ENCODE measurements around the gene ANKRD13A. TPM values are rescaled to one million over a fixed set of nuclear protein-coding genes. Genes with fewer than 3 reads are reported as not detected.
A peak's percentile ranks its signal among the peaks of the same experiment; 100 is the strongest.
"Not testable (repeated sequence)": the region's sequence is repeated elsewhere in the genome, so short reads cannot be mapped to it uniquely, and the experiment has no call there.

Gene ANKRD13A
- total RNA-seq, 2 donors from 2014 or later, result 65.3 to 68.3 TPM

DNA sequence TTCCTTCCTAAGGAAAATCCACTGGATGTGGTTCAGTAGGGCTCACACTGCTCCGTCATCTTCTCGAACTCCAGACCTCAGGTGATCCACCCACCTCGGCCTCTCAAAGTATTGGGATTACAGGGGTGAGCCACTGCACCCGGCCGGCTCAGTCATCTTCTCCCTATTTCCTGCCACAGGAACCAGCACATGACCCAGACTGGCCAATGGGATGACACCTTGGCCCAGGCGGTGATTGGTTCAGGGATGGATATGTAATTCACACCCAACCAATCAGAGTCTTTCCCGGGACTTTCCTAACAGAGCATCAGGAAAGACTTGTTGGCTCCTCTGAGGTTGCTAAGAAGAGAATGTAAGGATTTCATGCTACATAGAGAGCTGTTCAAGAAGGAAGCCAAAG, 68.3 kb downstream of the ANKRD13A start:
- ATAC-seq, result no peak
- DNase-seq, result no peak
- intact Hi-C loops (cut with DNase I, micrococcal nuclease), result no loop called here

DNA sequence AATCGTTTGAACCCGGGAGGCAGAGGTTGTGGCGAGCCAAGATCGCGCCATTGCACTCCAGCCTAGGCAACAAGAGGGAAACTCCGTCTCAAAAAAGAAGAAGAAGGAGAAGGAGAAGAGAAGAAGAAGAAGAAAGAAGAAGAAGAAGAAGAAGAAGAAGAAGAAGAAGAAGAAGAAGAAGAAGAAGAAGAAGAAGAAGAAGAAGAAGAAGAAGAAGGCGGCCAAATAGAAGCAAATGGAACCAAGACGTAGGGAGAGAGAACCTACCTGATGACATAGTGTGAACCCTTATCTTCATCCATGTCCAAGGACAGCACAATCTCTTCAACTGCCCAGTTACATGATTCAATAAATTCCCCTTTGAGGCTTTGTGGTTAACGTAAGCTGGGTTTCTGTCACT, 68.9 kb downstream of the ANKRD13A start:
- ATAC-seq; intact Hi-C loops (cut with DNase I, micrococcal nuclease); DNase-seq: not testable (repeated sequence)

DNA sequence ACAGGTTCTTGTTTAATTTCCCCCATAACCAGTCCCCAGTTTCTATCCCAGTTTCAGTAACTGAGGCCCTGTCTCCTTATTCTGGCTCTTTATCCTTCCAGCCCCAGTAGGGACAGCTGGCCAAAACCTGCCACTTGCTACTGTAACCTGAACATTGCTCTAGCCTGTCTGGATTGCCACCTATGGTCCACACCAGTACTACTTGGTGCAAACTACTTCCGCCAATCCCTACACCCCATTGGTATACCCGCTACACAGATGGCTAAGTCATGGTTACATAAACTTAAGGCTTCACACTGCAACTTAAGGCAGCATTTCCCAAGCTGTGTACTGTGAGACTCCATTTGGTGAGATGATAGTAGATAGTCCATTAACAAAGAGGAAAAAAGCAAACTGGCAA, 69.4 kb downstream of the ANKRD13A start:
- ATAC-seq, result no peak
- DNase-seq, result no peak
- intact Hi-C loops (cut with DNase I, micrococcal nuclease), result no loop called here

DNA sequence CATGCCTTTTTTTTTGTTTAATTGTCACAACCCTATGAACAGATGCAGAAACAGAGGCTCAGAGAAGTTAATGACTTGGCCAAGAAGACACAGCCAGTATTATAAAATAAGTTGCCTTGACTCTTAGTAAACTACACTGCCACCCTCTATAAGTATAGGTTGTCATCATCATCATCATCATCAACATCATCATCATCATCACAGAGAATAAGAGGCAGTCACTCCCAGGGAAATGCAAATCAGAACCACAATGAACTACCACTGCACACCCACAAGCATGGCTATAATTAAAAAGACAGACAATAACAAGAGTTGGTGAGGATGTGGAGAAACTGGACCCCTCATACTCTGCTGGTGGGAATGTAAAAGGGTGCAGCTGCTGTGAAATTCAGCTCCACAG, 72.3 kb downstream of the ANKRD13A start:
- DNase-seq, result no peak
- intact Hi-C loops (cut with DNase I, micrococcal nuclease), result no loop called here
- ATAC-seq, result no peak

DNA sequence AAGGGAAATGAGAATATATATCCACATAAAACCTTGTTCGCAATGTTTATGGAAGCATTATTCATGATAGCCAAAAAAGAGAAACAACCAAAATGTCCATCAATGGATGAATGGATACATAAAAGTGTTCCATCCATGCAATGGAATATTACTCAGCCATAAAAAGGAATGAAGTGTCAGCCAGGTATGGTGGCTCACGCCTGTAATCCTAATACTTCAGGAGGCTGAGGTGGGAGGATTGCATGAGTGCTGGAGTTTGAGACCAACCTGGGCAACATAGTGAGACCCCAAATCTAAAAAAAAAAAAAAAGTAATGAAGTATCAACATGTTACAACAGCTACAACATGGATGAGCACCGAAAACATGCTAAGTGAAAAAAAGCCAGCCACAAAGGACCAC, 72.7 kb downstream of the ANKRD13A start:
- intact Hi-C loops (cut with DNase I, micrococcal nuclease), result no loop called here
- no peak for ATAC-seq
- no peak for DNase-seq

DNA sequence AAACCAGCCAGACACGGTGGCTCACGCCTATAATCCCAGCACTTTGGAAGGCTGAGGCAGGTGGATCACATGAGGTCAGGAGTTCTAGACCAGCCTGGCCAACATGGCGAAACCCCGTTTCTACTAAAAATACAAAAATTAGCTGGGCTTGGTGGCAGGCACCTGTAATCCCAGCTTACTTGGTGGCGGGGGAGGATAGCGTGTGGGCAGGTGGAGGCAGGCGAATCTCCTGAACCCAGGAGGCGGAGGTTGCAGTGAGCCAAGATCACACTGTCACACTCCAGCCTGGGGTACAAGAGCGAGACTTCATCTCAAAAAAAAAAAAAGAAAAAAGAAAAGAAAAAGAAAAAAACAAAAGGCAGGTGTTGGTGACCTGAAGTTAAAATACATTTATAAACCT, 73.4 kb downstream of the ANKRD13A start:
- ATAC-seq; DNase-seq; intact Hi-C loops (cut with DNase I, micrococcal nuclease): not testable (repeated sequence)

DNA sequence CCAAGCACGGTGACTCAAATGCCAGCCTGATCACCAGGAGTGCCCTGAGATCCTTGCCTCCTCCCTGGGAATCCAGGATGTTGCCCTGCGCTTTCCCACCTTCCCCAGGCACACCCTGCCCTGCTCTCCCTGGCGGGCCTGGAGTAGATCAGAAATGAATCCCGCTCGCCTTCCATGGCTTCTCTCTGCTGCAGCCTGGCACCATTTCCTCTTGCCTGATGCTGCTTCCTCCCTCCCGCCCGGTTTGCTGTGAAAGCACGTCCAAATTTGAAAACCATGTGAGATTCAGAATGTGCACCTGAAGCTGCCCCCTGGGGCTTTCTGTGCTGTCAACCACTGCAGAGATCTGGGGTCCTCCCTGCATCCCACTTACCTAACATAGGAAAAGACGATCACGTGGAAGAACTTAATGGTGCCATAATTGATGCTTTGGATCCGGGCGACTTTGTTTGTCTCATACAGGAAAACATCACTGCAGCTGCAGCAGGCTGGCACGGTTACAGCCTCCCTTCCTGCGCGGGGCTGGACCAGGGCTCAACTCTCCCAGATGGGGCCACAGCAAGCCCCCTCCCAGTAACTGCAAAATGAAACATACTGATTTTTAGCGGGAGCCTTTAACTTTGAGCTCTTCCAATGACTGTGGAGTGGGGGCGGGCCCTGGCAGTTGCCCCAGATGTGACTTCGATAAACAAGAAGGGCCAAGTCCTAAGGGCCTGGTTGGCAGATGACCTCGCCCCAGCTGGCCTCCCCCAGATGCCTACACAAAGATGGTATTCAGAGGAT, 74.0 kb downstream of the ANKRD13A start:
- intact Hi-C loops (cut with DNase I, micrococcal nuclease), result no loop called here
- DNase-seq (peak; percentile 18 to 42), ATAC-seq (peak; percentile 51)

DNA sequence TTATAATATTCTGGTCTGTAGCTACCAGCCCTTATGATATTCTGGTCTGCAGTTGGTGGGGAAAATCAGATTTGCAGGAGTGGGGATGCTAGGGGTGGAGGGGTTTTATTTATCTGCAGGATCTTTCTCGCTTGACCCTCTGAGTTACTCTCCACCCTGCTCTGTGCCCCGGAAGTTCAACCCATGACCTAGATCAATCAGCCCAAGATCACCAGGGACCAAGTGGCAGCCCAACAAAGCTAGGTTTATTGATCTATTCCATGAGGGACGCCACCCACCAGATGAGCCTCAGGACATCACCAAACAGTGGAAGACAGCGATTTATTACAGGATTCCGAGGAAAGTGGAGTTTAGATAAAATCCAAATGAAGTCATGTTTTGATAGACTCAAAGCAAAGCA, 74.9 kb downstream of the ANKRD13A start:
- intact Hi-C loops (cut with DNase I, micrococcal nuclease), result no loop called here
- ATAC-seq (no peak), DNase-seq (no peak)

DNA sequence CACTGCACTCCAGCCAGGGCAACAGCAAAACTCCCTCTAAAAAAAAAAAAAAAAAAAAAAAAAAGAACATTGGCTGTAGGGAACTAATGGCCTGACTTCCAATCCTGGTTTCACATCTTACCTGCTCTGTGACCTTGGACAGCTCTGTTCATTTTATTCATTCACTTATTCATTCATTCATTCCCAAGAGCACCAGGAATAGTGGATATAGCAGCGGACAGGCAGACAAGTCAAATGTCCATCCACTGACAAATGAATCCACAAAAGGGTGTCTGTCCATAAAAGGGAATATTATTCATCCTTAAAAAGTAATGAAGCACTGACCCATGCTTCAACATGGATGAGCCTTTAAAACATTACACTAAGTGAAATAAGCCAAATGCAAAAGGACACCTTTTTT, 76.7 kb downstream of the ANKRD13A start:
- ATAC-seq (no peak), DNase-seq (no peak)
- intact Hi-C loops (cut with DNase I, micrococcal nuclease), result no loop called here

DNA sequence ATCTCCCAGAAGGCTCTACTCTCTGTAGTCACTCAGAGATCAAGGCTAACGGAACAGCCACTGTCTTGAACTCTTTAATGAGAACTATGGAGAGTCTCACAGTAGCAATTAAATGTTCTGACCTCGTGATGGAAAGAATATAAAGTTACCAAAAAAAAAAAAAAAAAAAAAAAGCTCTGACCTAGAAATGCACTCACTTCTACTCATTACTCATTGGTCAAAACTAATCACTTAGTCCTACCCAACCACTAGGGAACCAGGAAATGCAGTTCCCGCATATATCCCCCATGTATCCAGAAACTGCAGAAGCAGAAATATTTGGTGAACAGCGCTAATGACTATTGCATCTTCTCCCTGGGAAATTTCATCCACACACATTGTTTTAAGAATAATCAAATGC, 78.6 kb downstream of the ANKRD13A start:
- intact Hi-C loops (cut with DNase I, micrococcal nuclease), result no loop called here
- ATAC-seq (no peak), DNase-seq (no peak)

DNA sequence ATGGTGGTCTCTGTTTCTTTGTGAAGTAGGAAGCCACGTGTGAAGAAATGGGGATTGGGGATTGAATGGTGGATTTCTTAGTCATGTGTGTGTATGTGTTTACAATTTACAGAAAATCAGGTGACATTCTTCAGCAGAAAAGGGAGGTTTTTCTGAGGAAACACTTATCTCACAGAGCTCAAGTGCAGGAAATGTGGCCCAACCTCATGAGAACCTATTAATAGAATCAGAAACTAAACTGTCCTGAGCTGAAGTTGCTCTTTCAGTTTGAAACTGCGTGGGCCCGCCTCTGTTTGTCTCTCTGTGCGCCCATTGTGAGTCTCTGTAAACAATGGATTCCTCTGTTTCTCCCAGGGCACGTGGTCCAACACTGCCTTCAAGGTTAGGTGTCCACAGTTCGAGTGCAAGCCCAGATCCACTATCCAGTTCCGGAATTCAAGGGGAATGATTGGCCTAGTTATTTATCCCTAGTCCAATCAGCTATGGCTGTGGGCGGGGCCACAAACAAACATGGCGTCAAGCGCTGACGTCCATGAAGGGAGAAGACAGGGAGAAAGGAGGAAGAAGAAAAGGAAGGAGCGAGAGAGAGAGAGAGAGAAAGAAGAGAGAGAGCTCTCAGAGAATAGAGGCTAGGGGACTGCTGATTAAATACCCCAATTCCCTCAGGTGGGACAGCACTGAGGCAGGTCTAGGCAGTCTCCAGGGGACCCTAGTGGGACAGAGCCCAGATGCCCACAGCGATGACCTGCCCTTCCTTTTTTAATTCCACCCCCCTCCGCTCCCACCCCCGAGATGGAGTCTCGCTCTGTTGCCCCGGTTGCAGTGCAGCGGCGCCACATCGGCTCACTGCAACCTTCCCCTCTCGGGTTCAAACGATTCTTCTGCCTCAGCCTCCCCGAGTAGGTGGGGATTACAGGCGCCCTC, 80.5 kb downstream of the ANKRD13A start:
- peak; percentile 31 for ATAC-seq
- intact Hi-C loops (cut with DNase I, micrococcal nuclease), result no loop called here
- peak; percentile 43 to 73 for DNase-seq

DNA sequence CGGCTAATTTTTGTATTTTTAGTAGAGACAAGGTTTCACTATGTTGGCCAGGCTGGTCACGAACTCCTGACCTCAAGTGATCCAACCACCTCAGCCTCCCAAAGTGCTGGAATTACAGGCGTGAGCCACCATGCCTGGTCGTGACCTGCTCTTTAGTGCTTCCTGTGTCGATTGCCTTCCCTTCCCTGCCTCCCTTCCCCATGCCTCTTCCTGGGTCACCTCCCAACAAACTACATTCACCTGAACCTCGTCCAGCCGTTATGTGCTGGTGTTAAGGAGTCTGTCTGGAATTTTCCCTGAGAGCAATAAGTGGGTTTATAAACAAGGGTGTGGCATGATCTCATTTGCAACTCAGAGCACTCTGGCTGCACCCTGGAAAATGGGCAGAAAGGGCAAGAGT, 81.2 kb downstream of the ANKRD13A start:
- no peak for DNase-seq

DNA sequence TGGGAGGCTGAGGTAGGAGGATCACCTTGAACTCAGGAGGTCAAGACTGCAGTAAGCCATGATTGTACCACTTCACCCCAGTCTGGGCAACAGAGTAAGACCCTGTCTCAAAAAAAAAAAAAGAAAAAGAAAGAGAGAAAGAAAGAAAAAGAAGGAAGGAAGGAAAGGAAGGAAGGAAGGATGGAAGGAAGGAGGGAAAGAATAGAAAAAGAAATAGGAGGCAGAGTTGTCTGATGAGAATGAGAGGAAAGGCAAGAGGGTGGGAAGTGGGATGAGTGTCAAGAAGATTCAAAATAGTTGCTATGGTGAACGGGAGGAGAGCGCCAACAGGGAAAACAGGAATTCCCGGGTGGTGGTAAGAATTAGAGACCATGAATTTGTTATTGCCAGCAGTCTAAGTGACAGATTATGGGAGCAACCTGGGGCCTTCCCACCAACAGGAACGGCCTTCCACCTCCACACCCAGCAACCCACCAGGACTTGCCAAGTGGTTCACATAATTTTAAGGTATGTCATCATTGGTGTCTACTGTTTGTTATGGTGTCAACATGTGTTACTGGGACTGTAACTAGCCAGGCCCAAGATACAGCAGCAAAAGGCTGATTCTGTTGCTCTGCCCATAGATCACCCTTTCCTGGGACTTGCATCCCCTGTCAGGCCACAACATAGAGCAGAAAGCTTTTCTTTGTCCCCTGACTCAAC, 85.2 kb downstream of the ANKRD13A start:
- ATAC-seq (no peak), DNase-seq (no peak)
- intact Hi-C loops (cut with DNase I, micrococcal nuclease), result no loop called here

More for the DNA sequence above, 81.2 kb downstream of the ANKRD13A start:
- intact Hi-C loops (cut with DNase I, micrococcal nuclease), result no loop called here
- ATAC-seq, result peak; percentile 89

DNA sequence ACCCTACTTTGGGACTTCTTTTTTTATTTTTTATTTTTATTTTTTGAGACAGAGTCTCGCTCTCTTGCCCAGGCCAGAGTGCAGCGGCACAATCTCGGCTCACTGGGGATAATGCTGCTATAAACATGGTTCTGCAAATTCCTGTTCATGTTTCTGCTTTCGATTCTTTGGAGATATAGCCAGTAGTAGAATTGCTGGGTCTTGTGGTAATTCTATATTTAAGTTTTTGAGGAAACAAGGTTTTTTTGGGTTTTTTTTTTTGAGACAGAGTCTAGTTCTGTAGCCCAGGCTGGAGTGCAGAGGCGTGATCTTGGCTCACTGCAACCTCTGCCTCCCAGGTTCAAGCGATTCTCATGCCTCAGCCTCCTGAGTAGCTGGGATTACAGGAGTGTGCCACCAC, 89.0 kb downstream of the ANKRD13A start:
- not testable (repeated sequence) for ATAC-seq

DNA sequence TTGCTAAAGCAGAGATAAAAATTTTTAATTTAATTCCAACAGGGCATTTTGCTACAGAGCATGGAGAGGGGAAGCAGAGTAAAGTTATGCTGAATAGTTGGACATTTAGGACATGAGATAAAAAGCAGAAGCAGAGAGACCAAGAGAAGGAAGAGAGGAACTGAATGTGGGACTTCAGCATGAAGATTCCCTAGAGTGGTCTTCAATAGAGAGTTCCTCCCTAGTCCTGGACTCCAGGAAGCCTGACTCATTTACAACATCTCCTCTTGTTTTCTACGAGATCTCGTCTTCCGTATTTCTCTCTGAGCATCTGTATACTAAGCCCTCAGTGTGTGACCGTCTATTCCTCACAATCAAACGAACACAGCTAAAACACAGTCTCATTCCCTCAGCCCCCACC, 89.7 kb downstream of the ANKRD13A start:
- ATAC-seq (no peak), DNase-seq (no peak)
- intact Hi-C loops (cut with DNase I, micrococcal nuclease), result no loop called here

More for the DNA sequence above, 89.0 kb downstream of the ANKRD13A start:
- intact Hi-C loops (cut with DNase I, micrococcal nuclease); DNase-seq: not testable (repeated sequence)
